WI38 (cell line): ENCODE data around the gene CD86.
A peak's percentile ranks its signal among the peaks of the same experiment; 100 is the strongest.

Experiments
- H3K4me3 ChIP-seq: 2 replicates; pipeline ENCODE4 v1.5.1; 2011; ENCODE audit warnings: low read depth, mild to moderate bottlenecking, control low read depth, low read length
- TF ChIP-seq, protein P1 (sequence below): IDR thresholded peaks from 2 replicates; pipeline ENCODE4 v1.5.1; 2012; ENCODE audit warnings: low read depth, mild to moderate bottlenecking, control low read depth, low read length

CD86 gene

GRCh38 chr3:122094693-122095092 lies 39.5 kb downstream of the CD86 start:
- no peak overlapping the region for H3K4me3 ChIP-seq
- TF ChIP-seq, protein P1, sequence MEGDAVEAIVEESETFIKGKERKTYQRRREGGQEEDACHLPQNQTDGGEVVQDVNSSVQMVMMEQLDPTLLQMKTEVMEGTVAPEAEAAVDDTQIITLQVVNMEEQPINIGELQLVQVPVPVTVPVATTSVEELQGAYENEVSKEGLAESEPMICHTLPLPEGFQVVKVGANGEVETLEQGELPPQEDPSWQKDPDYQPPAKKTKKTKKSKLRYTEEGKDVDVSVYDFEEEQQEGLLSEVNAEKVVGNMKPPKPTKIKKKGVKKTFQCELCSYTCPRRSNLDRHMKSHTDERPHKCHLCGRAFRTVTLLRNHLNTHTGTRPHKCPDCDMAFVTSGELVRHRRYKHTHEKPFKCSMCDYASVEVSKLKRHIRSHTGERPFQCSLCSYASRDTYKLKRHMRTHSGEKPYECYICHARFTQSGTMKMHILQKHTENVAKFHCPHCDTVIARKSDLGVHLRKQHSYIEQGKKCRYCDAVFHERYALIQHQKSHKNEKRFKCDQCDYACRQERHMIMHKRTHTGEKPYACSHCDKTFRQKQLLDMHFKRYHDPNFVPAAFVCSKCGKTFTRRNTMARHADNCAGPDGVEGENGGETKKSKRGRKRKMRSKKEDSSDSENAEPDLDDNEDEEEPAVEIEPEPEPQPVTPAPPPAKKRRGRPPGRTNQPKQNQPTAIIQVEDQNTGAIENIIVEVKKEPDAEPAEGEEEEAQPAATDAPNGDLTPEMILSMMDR = no peak

- TF ChIP-seq, protein P1 = no peak
- no peak overlapping the region for H3K4me3 ChIP-seq
Measured at GRCh38 chr3:122097141-122097540, 42.0 kb downstream of the CD86 start.

DNA sequence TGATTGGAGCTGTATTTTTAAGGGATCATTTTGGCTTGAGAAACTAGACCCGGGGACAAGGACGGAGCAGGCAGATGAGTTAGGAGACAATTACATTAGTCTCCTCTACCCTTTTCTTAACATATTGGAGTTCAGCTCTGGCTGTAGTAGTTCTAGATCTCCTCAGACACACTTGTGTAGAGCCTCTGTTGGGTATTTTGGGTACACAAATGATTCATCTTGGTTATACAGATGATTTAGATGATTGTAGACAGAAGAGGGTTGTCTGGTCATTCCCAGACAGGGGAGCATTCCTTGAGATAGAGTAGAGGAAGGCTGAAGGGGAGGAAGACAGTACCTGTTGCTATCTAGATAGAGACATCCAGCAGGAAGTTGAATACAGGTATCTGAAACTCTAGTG lies 43.4 kb downstream of the CD86 start:
- H3K4me3 ChIP-seq = no peak overlapping the region
- TF ChIP-seq, protein P1 = no peak

DNA sequence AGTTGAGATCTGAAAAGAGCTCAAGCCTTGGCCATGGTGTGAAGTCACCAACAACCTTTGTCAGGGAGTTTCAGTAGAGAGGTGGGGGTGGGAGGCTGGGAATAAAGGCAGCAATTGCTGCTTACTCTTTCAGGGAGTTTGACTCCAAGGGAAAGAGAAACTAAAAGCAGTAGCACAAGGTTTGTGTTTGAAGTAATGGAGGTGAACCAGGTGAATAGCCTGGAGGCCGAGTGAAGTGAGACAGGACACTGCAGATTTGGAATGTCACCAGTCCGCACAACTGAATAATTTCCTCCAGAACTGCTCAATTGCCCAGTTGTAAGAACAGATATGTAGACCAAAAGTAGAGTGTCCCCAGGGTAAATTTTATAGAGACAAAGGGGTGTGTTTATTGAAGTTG lies 44.1 kb downstream of the CD86 start:
- TF ChIP-seq, protein P1 = no peak
- no peak overlapping the region for H3K4me3 ChIP-seq

- TF ChIP-seq, protein P1 = no peak
Measured at GRCh38 chr3:122100083-122100482, 44.9 kb downstream of the CD86 start.

DNA sequence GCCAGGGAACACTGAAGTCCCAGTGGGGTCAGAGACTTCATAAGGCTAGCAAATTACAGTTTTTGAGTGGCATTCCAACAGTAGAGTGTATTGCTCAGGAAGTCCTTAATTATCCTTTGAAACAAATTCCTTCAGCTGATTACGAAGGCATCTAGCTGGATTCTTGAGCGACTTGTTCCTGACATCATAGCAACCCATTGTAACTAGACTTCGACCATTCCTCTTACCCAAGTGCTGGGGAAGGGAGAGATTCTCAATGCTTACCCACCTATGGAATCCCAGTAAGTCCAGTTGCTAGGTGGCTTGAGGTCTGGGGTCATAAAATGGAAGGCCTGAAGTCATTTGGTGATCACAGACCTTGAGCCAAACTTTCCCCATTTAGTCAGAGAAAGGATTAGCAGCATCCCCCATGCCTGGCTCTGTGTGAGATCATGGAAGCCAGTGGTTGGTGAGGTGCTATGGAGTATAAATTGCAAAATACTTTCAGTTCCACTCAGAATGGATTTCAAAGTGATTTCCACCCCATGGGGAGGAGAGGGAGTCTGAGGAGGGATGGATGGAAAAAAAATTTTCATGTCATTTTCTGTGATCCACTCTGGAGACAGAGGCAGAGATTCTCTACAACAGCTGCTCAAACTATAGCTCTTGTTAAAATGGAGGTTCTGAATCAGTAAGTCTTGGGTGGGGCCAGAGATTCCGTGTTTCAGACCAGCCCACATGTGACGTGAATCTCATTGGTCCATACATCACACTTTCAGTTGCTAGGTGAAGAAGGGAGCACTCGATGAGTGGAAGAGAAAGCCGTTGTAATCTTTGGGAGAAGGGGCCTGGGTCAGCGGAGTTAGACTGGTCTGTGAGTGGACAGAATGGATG lies 45.7 kb downstream of the CD86 start:
- TF ChIP-seq, protein P1 = no peak

More at GRCh38 chr3:122100083-122100482, 44.9 kb downstream of the CD86 start:
- no peak overlapping the region for H3K4me3 ChIP-seq

GRCh38 chr3:122101646-122102045 lies 46.5 kb downstream of the CD86 start:
- H3K4me3 ChIP-seq = no peak overlapping the region
- TF ChIP-seq, protein P1 = peak; percentile 19; the same call in 1 of the 2 replicates

More for the DNA sequence above, 45.7 kb downstream of the CD86 start:
- no peak overlapping the region for H3K4me3 ChIP-seq
